COLO668 (cell line): ENCODE measurements around the gene CSKMT.
"Not testable (repeated sequence)": the region's sequence is repeated elsewhere in the genome, so short reads cannot be mapped to it uniquely, and the experiment has no call there.

Experiments used
- DNase-seq: peaks from one replicate; lab custom pipeline; 2025; ENCODE audit not compliant: unreplicated experiment; lab: John Stamatoyannopoulos, UW

Gene CSKMT

GRCh38 chr11:62687508-62688396 is 22.6 kb downstream of the CSKMT start:
- no peak for DNase-seq

GRCh38 chr11:62688491-62688890 is 23.4 kb downstream of the CSKMT start:
- no peak for DNase-seq

GRCh38 chr11:62689421-62690183 is 24.5 kb downstream of the CSKMT start, which contains the start of gene LRRN4CL:
Gene LRRN4CL (minus strand): TSS chr11:62689530. CDS start chr11:62688508, 1,022 bp downstream.
- no peak for DNase-seq

- DNase-seq, result not testable (repeated sequence)
Measured at GRCh38 chr11:62693624-62694023, 28.5 kb downstream of the CSKMT start.

GRCh38 chr11:62694455-62695167 is 29.5 kb downstream of the CSKMT start:
- DNase-seq, result peak; percentile 63

GRCh38 chr11:62702246-62702645 is 37.1 kb downstream of the CSKMT start:
- DNase-seq, result no peak

- not testable (repeated sequence) for DNase-seq
Measured at GRCh38 chr11:62703921-62704320, 38.8 kb downstream of the CSKMT start.

GRCh38 chr11:62705413-62705812 is 40.3 kb downstream of the CSKMT start:
- DNase-seq, result peak; percentile 44

- DNase-seq, result peak; percentile 97
Measured at GRCh38 chr11:62705880-62706849, 41.1 kb downstream of the CSKMT start.

GRCh38 chr11:62706850-62707247 is 41.7 kb downstream of the CSKMT start:
- DNase-seq, result no peak

- peak; percentile 8 for DNase-seq
Measured at GRCh38 chr11:62707277-62707861, 42.3 kb downstream of the CSKMT start, which contains the start of the genes BSCL2 and GNG3. Gene BSCL2 (minus strand): TSS chr11:62707424. CDS start chr11:62707195, 229 bp downstream. Gene GNG3 (plus strand): TSS chr11:62707676. CDS start chr11:62708296, 620 bp downstream.

- DNase-seq, result no peak
Measured at GRCh38 chr11:62708392-62708791, 43.3 kb downstream of the CSKMT start.

- DNase-seq, result peak; percentile 55
Measured at GRCh38 chr11:62708793-62709192, 43.7 kb downstream of the CSKMT start.

- peak; percentile 97 for DNase-seq
Measured at GRCh38 chr11:62709247-62710000, 44.3 kb downstream of the CSKMT start.

GRCh38 chr11:62710001-62710345 is 44.9 kb downstream of the CSKMT start:
- peak; percentile 37 for DNase-seq

GRCh38 chr11:62712276-62712812 is 47.2 kb downstream of the CSKMT start:
- DNase-seq, result no peak

- DNase-seq, result no peak
Measured at GRCh38 chr11:62712861-62713260, 47.7 kb downstream of the CSKMT start.

- DNase-seq, result no peak
Measured at GRCh38 chr11:62713343-62713742, 48.2 kb downstream of the CSKMT start.
